ENCODE results near the gene FAM20C.
"Not testable (repeated sequence)": the region's sequence is repeated elsewhere in the genome, so short reads cannot be mapped to it uniquely, and the experiment has no call there.

The FAM20C gene

DNA sequence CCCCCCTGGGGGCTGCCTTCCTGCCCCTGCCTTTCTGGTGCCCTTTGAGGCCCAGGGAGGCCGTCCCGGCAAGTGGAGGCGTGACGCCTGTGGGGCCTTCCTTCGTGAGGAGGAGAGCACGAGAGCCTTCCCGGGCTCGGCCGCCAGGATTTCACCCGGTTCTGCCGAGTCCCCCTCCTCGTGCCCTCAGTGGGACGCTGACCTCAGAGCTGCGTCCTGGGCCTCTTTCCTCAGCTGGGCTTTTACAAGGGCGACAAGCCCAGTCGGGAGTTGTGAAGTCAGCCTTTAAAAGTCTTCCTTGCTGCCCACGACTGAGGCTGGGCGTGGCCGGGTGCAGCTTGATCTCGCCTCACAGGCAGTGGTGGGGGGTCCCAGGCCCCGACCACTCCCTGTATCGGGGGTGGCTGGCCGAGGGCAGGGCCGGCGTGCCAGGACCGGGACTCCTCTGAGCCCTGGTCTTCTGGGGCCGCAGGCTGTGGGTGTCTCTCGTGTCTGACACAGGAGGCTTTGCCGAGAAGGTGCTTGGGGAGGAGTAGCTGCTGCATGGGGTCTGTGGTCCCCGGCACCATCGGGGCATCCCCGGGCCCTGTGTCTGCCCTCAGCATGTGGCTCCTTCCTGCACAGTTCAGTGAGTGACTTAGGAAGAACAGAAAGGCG, 41.8 kb downstream of the FAM20C start:
- Histone ChIP-seq H3K27ac (ENCODE audit: low read depth, low read length) (peak overlapping the region; percentile 73), H3K9me3 (ENCODE audit: control insufficient read depth in 1 of 2, low read length in 2 of 2) (no peaks in the 10 kb centered on the region), H3K4me3 (ENCODE audit: low read depth in 1 of 2, low read length in 2 of 2) (no peak overlapping the region), H3K36me3 (ENCODE audit: control insufficient read depth in 1 of 2, insufficient read depth in 2 of 2, low read length in 2 of 2) (peaks cover 0 to 19% of the 10 kb centered on the region in 2 donors), H3K27me3 (ENCODE audit: control insufficient read depth in 1 of 2, insufficient read depth in 2 of 2, low read length in 2 of 2) (no peaks in the 10 kb centered on the region), H3K9ac (ENCODE audit: low read depth in 1 of 2, low read length in 2 of 2) (no peak overlapping the region), H3K4me1 (ENCODE audit: control insufficient read depth in 1 of 2, insufficient read depth in 2 of 2, low read length in 2 of 2) (peaks cover 0 to 16% of the 10 kb centered on the region in 2 donors)

DNA sequence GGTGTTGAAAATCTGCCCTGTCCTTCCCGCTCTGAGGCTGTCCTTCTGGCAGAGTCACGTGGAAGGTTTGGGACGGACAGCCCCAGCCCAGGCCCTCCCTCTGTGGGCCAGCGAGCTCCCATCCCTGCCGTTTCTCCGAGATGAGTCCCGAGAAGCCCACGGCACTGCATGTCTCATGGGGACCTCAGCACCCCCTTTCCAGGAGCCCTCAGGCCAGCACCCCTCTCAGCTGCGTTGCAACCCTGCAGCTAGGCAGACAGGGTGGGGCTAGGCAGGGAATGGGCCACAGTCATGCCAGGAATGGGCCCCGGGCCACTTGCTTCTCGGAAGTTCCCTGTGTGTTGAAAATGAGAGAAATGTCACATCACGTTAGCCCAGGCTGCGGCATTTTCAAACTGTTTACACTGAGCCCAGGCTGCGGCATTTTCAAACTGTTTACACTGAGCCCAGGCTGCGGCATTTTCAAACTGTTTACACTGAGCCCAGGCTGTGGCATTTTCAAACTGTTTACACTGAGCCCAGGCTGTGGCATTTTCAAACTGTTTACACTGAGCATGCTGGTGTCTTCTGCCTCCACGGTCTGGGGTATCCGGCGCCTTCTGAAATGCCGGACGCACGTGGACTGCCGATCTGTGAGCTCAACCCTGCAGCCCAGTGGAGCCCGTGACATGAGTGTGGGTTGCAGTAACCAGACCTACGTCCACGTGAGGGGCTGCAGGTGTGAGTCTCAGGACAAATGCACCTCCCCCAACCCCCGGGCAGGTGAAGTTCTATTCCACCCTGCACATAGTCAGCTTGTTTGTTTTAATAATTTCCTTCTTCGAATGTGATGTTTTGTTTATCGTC, 42.6 kb downstream of the FAM20C start:
- H3K9me3 ChIP-seq (ENCODE audit: control insufficient read depth in 1 of 2, low read length in 2 of 2), result no peaks in the 10 kb centered on the region
- no peak overlapping the region for H3K9ac ChIP-seq (ENCODE audit: low read depth in 1 of 2, low read length in 2 of 2)
- peaks cover 0 to 13% of the 10 kb centered on the region in 2 donors for H3K4me1 ChIP-seq (ENCODE audit: control insufficient read depth in 1 of 2, insufficient read depth in 2 of 2, low read length in 2 of 2)
- peaks cover 0 to 15% of the 10 kb centered on the region in 2 donors for H3K36me3 ChIP-seq (ENCODE audit: control insufficient read depth in 1 of 2, insufficient read depth in 2 of 2, low read length in 2 of 2)
- H3K27me3 ChIP-seq (ENCODE audit: control insufficient read depth in 1 of 2, insufficient read depth in 2 of 2, low read length in 2 of 2), result no peaks in the 10 kb centered on the region
- no peak overlapping the region for H3K4me3 ChIP-seq (ENCODE audit: low read depth in 1 of 2, low read length in 2 of 2)
- peak overlapping the region; percentile 73 for H3K27ac ChIP-seq (ENCODE audit: low read depth, low read length)

DNA sequence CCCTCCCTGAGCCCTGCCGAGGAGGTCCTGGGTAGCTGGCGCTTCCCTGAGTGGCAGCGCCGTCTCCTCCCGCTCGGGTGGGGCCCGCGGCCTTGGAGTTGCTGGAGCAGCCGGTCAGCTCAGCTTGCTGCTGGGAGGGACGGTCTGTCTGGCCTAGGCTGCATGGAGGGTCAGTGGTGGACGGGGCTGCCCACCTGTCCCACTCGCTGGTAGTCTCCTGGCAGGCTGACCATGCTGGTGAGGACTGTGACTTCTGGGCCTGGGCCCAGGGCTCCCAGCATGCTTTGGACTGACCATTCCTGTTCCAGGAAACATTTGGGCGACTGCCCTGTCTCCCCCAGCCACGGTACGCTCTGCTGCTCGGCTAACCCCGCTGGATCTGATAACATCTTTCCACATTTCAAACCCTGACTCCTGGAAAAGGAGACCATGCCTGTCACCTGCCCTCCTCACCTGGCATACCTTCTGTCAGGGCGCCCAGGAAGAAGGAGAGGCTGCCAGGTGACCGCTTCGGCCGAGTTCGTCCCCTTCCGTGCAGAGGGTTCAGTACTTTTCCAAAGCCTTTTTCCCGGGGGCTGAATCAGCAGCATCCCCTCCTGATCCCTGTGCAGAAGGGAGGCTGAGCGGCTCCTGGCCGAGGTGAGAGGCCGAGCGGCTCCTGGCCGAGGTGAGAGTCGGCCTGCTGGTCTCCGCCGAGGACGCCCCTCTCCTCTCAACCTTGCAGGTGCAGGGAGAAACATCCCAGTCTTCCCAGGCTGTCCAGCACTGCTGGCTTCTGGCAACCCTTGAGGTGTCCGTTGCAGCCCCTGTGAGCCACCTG, 43.4 kb downstream of the FAM20C start:
- peaks cover 0 to 15% of the 10 kb centered on the region in 2 donors for H3K36me3 ChIP-seq (ENCODE audit: control insufficient read depth in 1 of 2, insufficient read depth in 2 of 2, low read length in 2 of 2)
- H3K9ac ChIP-seq (ENCODE audit: low read depth in 1 of 2, low read length in 2 of 2), result no peak overlapping the region
- peaks cover 0 to 13% of the 10 kb centered on the region in 2 donors for H3K4me1 ChIP-seq (ENCODE audit: control insufficient read depth in 1 of 2, insufficient read depth in 2 of 2, low read length in 2 of 2)
- H3K27me3 ChIP-seq (ENCODE audit: control insufficient read depth in 1 of 2, insufficient read depth in 2 of 2, low read length in 2 of 2), result no peaks in the 10 kb centered on the region
- H3K27ac ChIP-seq (ENCODE audit: low read depth, low read length), result peak overlapping the region; percentile 56
- H3K4me3 ChIP-seq (ENCODE audit: low read depth in 1 of 2, low read length in 2 of 2), result no peak overlapping the region
- no peaks in the 10 kb centered on the region for H3K9me3 ChIP-seq (ENCODE audit: control insufficient read depth in 1 of 2, low read length in 2 of 2)

DNA sequence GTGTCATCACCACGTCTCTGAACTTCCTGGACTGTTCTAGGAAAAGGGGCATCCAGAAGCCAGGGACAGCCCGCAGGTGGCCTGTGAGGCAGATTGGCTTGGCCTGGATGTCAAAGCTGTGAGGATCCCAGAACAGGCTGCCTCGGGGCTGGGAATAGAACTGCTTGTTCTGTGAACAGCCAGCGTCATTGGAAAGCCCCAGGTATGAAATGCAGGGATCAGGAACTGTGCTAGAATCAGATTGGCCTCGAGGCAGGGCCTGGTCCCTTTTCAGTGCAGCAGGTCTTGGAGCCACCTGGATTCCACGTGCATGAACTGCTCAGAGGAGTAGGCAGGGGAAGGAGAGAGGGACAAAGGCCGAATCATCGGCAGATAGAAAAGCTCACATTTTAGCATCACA, 44.6 kb downstream of the FAM20C start:
- H3K4me1 ChIP-seq (ENCODE audit: control insufficient read depth in 1 of 2, insufficient read depth in 2 of 2, low read length in 2 of 2), result peaks cover 0 to 13% of the 10 kb centered on the region in 2 donors

DNA sequence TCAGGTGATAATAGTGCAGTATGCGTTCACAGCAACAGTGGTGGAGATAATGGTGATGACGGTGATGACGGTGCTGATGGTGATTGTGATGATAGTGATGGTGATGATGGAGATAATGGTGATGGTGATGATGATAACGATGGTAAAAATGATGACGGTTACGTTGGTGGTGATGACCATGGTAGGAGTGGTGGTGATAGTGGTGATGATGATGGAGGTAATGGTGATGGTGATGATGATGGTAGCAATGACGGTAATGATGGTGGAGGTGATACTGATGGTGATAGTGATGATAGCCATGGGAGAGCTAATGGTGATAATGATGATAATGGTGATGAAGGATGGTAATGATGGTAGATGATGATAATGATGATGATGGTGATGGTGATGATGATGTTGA, 45.0 kb downstream of the FAM20C start:
- H3K36me3 ChIP-seq (ENCODE audit: control insufficient read depth in 1 of 2, insufficient read depth in 2 of 2, low read length in 2 of 2), result peaks cover 0 to 24% of the 10 kb centered on the region in 2 donors
- no peaks in the 10 kb centered on the region for H3K27me3 ChIP-seq (ENCODE audit: control insufficient read depth in 1 of 2, insufficient read depth in 2 of 2, low read length in 2 of 2)
- H3K9me3 ChIP-seq (ENCODE audit: control insufficient read depth in 1 of 2, low read length in 2 of 2), result no peaks in the 10 kb centered on the region
- H3K4me1 ChIP-seq (ENCODE audit: control insufficient read depth in 1 of 2, insufficient read depth in 2 of 2, low read length in 2 of 2), result peaks cover 0 to 11% of the 10 kb centered on the region in 2 donors
- no peak overlapping the region for H3K4me3 ChIP-seq (ENCODE audit: low read depth in 1 of 2, low read length in 2 of 2)
- no peak overlapping the region for H3K27ac ChIP-seq (ENCODE audit: low read depth, low read length)
- no peak overlapping the region for H3K9ac ChIP-seq (ENCODE audit: low read depth in 1 of 2, low read length in 2 of 2)

More for the DNA sequence above, 44.6 kb downstream of the FAM20C start:
- H3K27ac ChIP-seq (ENCODE audit: low read depth, low read length), result no peak overlapping the region
- H3K4me3 ChIP-seq (ENCODE audit: low read depth in 1 of 2, low read length in 2 of 2), result no peak overlapping the region
- no peak overlapping the region for H3K9ac ChIP-seq (ENCODE audit: low read depth in 1 of 2, low read length in 2 of 2)
- H3K36me3 ChIP-seq (ENCODE audit: control insufficient read depth in 1 of 2, insufficient read depth in 2 of 2, low read length in 2 of 2), result peaks cover 0 to 21% of the 10 kb centered on the region in 2 donors
- H3K9me3 ChIP-seq (ENCODE audit: control insufficient read depth in 1 of 2, low read length in 2 of 2), result no peaks in the 10 kb centered on the region
- no peaks in the 10 kb centered on the region for H3K27me3 ChIP-seq (ENCODE audit: control insufficient read depth in 1 of 2, insufficient read depth in 2 of 2, low read length in 2 of 2)

DNA sequence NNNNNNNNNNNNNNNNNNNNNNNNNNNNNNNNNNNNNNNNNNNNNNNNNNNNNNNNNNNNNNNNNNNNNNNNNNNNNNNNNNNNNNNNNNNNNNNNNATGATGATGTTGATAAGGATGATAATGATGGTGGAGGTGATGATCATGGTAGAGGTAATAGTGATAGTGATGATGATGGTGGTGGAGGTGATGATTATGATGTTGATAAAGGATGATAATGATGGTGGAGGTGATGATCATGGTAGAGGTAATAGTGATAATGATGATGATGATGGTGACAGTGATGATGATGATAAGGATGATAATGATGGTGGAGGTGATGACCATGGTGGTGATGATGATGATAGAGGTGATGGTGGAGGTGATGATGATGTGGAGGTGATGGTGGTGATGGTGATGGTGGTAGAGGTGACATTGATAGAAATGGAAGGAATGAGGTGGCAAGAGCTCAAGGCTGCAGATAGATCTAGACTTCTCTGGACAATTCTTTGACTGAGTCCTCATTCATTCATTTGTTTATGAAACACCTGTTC, 47.8 kb downstream of the FAM20C start:
- H3K4me1 ChIP-seq (ENCODE audit: control insufficient read depth in 1 of 2, insufficient read depth in 2 of 2, low read length in 2 of 2), result peaks cover 0 to 8% of the 10 kb centered on the region in 2 donors
- H3K36me3 ChIP-seq (ENCODE audit: control insufficient read depth in 1 of 2, insufficient read depth in 2 of 2, low read length in 2 of 2), result peaks cover 5 to 19% of the 10 kb centered on the region in 2 donors
- no peaks in the 10 kb centered on the region for H3K9me3 ChIP-seq (ENCODE audit: control insufficient read depth in 1 of 2, low read length in 2 of 2)
- H3K9ac ChIP-seq (ENCODE audit: low read depth in 1 of 2, low read length in 2 of 2), result no peak overlapping the region
- H3K27ac ChIP-seq (ENCODE audit: low read depth, low read length), result no peak overlapping the region
- H3K4me3 ChIP-seq (ENCODE audit: low read depth in 1 of 2, low read length in 2 of 2), result no peak overlapping the region
- no peaks in the 10 kb centered on the region for H3K27me3 ChIP-seq (ENCODE audit: control insufficient read depth in 1 of 2, insufficient read depth in 2 of 2, low read length in 2 of 2)

DNA sequence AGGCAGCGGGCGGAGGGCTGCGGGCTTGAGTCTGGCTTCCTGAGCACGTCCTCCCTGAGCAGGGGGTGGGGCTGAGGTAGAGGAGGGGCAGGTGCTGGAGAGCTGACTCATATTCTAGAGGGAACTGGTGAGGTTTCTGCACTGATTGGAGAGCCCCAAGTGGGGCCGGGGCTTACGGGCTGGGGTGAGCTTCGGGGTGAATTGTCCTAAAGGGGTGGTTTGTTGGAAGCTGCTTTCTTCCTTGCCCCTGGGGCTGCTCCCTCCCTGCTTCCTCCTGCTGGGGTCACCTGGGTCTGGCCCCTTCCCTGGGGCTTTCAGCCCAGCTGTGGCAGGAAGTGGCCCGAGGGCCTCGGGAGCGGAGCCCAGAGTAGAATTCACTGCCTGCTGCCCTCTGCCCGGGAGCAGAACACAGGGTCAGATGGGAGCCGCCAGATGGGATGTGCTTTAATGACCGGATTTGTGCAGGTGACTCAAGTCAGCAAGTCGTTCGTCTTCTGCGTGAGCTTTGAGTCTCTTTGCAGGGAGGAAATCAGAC, 48.6 kb downstream of the FAM20C start:
- Histone ChIP-seq H3K4me3 (ENCODE audit: low read depth in 1 of 2, low read length in 2 of 2) (no peak overlapping the region), H3K9me3 (ENCODE audit: control insufficient read depth in 1 of 2, low read length in 2 of 2) (no peaks in the 10 kb centered on the region)

DNA sequence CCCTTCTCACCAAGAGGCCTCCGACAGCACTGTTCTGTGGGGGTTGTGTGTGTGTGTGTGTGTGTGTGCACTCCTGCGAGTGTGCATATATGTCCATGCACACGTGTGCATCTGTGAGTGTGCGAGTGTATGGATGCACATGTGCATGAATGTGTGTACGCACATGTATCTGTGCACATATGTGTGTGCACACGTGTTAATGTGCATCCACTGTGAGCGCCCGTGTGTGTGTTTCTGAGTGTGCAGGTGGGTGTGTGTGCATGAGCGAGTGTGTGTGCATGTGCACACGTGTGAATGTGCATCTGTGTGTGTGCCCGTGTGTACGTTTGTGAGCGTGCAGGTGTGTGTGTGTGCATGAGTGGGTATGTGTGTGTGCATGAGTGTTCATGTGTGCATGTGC, 49.1 kb downstream of the FAM20C start:
- H3K36me3 ChIP-seq (ENCODE audit: control insufficient read depth in 1 of 2, insufficient read depth in 2 of 2, low read length in 2 of 2), result peaks cover 6 to 18% of the 10 kb centered on the region in 2 donors
- H3K9me3 ChIP-seq (ENCODE audit: control insufficient read depth in 1 of 2, low read length in 2 of 2), result no peaks in the 10 kb centered on the region
- no peaks in the 10 kb centered on the region for H3K27me3 ChIP-seq (ENCODE audit: control insufficient read depth in 1 of 2, insufficient read depth in 2 of 2, low read length in 2 of 2)
- H3K4me3 ChIP-seq (ENCODE audit: low read depth in 1 of 2, low read length in 2 of 2), result no peak overlapping the region
- H3K4me1 ChIP-seq (ENCODE audit: control insufficient read depth in 1 of 2, insufficient read depth in 2 of 2, low read length in 2 of 2), result no peaks in the 10 kb centered on the region
- no peak overlapping the region for H3K9ac ChIP-seq (ENCODE audit: low read depth in 1 of 2, low read length in 2 of 2)
- H3K27ac ChIP-seq (ENCODE audit: low read depth, low read length), result no peak overlapping the region

More for the DNA sequence above, 48.6 kb downstream of the FAM20C start:
- no peak overlapping the region for H3K27ac ChIP-seq (ENCODE audit: low read depth, low read length)
- peaks cover 5 to 17% of the 10 kb centered on the region in 2 donors for H3K36me3 ChIP-seq (ENCODE audit: control insufficient read depth in 1 of 2, insufficient read depth in 2 of 2, low read length in 2 of 2)
- H3K4me1 ChIP-seq (ENCODE audit: control insufficient read depth in 1 of 2, insufficient read depth in 2 of 2, low read length in 2 of 2), result peaks cover 0 to 2% of the 10 kb centered on the region in 2 donors
- H3K9ac ChIP-seq (ENCODE audit: low read depth in 1 of 2, low read length in 2 of 2), result no peak overlapping the region
- no peaks in the 10 kb centered on the region for H3K27me3 ChIP-seq (ENCODE audit: control insufficient read depth in 1 of 2, insufficient read depth in 2 of 2, low read length in 2 of 2)

DNA sequence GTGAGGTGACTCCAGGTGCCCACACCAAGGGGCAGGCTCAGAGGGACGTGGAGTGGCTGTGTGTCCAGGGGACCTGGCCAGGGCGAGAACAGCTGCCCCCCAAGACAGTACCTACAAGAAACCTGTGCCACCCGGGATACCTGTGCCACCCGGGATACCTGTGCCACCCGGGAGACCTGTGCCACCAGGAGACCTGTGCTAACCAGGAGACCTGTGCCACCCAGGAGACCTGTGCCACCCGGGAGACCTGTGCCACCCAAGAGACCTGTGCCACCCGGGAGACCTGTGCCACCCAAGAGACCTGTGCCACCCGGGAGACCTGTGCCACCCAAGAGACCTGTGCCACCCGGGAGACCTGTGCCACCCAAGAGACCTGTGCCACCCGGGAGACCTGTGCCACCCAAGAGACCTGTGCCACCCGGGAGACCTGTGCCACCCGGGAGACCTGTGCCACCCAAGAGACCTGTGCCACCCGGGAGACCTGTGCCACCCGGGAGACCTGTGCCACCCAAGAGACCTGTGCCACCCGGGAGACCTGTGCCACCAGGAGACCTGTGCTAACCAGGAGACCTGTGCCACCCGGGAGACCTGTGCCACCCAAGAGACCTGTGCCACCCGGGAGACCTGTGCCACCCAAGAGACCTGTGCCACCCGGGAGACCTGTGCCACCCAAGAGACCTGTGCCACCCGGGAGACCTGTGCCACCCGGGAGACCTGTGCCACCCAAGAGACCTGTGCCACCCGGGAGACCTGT, 50.6 kb downstream of the FAM20C start:
- peaks cover 9 to 21% of the 10 kb centered on the region in 2 donors for H3K36me3 ChIP-seq (ENCODE audit: control insufficient read depth in 1 of 2, insufficient read depth in 2 of 2, low read length in 2 of 2)
- not testable (repeated sequence) for H3K4me3 ChIP-seq (ENCODE audit: low read depth in 1 of 2, low read length in 2 of 2); H3K4me1 ChIP-seq (ENCODE audit: control insufficient read depth in 1 of 2, insufficient read depth in 2 of 2, low read length in 2 of 2); H3K27ac ChIP-seq (ENCODE audit: low read depth, low read length); H3K27me3 ChIP-seq (ENCODE audit: control insufficient read depth in 1 of 2, insufficient read depth in 2 of 2, low read length in 2 of 2); H3K9me3 ChIP-seq (ENCODE audit: control insufficient read depth in 1 of 2, low read length in 2 of 2); H3K9ac ChIP-seq (ENCODE audit: low read depth in 1 of 2, low read length in 2 of 2)
